ENCODE data around the gene CSNK2A3. TPM values are rescaled to one million over a fixed set of nuclear protein-coding genes. Genes with fewer than 3 reads are reported as not detected.
"Not testable (repeated sequence)": the region's sequence is repeated elsewhere in the genome, so short reads cannot be mapped to it uniquely, and the experiment has no call there.

CSNK2A3 gene
- total RNA-seq, 1 donor from 2014 or later, result 1.6 TPM

DNA sequence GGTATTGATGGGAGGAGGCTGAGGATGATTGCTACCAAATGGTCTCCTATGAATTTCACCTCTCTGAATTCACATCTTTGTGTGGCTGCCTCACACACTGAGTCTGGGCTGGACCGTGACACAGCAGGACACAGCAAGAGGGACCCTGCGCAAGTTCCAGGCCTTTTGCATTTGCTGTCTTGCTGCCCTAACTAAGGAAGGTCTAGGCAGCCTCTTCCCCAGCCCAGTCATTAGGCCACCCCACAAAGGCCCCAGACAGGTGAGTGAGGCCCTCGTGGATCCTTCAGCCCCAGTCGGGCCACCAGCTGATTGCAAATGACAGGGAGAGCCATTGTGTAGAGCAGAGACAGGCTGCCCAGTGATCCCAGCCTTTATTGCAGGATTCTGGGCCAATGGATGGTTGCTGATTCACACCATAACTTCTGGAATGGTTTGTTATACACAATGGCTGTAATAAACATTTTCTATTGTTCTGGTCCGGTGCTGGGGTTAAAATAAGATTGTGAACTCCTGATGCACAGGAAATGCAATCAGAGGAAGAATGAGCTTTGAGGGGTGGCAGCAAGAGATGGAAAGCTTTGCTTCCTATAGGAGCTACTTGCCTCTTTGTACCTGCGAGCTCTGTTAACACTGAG lies 28.5 kb upstream of the CSNK2A3 start:
- intact Hi-C loops (cut with DNase I), result no loop called here

DNA sequence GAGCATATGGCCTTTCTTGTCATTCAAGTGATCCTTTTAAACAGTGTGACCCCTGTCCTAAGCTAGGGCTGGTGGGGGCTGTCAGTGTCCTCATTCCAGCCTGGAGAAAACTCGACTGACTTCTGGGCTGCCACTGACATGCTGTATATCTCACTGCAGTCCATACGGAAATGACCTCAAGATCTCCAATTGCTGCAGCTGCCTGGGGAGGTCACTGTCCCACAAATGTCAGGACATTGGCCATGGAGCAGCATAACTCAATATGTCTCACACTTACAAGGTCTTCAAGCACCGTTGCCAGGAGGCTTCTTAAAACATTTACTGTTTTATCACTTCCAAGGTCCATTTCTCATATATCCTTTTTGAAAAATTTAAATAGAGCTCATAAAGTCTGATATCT lies 27.8 kb upstream of the CSNK2A3 start:
- no peak for DNase-seq (ENCODE audit: low spot score)
- intact Hi-C loops (cut with DNase I), result no loop called here

More for the DNA sequence above, 28.5 kb upstream of the CSNK2A3 start:
- no peak for DNase-seq (ENCODE audit: low spot score)

DNA sequence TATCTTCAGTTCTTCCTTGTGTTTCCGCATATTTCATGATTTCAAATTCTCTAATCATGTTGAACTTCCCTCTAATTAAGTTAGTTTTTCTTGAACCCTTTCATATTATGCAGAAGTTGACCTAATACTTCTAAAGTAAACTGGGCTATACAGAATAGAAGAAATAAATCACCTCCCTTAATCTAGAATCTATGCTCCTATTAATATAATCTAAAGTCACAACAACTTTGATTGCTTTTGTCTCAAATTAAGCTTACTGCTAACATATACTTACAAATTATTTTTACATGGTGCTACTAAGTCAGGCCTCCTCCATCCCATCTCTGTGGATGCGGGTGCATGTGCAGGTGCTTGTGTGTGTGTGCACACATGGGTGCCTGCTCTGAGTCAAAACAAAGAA lies 27.3 kb upstream of the CSNK2A3 start:
- no peak for DNase-seq (ENCODE audit: low spot score)
- intact Hi-C loops (cut with DNase I), result no loop called here

DNA sequence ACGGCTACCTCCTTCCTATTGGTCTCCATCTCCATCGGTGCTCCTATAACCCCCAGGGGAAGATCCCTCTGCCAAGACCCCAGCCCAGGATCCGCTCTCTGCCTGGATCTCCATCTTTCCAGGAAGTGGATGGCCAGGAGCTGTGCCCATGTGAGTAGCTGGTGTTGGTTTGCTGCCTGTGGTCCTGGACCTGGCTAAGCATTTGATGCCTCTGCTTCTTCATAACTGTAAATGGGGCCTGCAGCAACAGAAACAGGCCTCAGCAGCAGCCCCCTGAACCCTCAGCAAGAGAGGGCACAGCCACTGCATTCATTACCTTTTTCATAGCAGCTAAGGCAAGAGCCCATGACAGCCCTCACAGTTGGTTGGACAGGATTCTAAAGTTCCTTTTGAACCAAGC lies 26.6 kb upstream of the CSNK2A3 start:
- intact Hi-C loops (cut with DNase I), result no loop called here
- DNase-seq (ENCODE audit: low spot score), result no peak

DNA sequence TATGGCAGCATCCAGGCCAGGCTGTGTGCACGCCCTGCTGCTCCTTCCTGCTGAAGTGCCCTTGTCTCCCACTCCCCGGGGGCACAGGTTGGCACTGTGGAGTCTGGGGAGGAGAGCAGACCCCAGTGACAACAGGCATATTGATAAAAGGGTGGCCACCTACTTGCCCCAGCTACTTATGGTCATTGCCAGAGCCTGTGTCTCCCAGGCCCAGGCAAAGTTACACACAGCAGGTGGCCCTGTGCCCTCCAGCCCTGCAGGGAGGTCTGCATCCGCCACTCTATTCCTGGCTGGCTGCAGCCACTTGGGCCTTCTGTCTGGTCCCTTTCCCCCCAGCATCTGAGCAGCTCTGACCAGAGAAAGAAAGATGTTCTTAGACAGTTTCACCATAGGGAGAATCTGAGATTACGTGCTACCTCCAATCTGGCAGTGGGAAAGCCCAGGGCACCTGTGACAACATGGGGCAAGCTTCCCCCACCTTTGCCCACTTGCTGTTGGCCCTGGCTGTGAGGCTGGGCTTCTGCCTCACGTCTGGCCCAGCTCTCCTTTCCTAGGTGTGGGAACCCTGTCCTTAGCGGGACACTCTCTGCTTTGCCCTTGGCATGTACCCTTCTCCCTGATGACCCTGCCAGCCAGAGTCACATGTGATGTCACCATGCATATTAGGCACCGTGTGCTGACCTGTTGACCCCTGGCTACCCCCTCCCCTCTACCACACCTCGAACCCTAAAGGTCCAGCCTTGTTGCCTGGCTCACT lies 25.3 kb upstream of the CSNK2A3 start:
- no peak for DNase-seq (ENCODE audit: low spot score)
- intact Hi-C loops (cut with DNase I), result no loop called here

DNA sequence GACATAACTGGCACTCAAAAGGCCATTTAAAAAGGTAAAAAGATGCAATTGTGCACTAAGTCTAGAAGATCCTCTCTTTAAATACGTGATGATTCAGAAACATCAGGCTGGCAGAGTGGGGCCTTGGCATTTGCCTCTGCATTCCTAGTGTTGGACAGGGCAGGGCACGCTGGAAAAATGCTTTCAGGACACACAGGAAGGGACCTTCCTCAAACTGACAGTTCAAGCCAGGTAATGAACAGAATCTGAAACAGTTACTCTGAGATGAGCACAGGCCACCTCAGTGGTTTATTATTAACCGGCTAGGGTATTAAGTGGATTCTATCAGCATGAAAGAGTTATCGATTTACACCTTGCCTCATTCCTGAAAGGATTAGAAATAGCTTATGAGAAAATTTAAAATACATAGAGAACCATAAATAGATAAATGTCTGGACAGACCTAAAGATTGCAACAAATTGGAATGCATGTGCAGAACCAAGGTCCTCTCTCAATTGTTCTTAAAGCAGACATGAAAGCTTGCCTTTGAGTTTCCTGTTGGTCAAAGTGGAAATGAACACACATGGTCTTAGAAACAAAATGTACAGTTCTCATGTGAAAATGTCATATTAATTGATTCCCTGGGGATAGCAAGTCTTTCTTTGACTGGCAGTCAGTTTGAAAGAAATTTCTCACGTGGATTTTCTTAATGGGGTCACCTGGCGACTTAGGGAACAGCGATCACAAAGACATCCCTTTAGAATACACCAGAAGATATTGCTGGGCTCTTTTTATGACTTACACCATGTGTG lies 21.5 kb upstream of the CSNK2A3 start:
- DNase-seq (ENCODE audit: low spot score), result no peak

DNA sequence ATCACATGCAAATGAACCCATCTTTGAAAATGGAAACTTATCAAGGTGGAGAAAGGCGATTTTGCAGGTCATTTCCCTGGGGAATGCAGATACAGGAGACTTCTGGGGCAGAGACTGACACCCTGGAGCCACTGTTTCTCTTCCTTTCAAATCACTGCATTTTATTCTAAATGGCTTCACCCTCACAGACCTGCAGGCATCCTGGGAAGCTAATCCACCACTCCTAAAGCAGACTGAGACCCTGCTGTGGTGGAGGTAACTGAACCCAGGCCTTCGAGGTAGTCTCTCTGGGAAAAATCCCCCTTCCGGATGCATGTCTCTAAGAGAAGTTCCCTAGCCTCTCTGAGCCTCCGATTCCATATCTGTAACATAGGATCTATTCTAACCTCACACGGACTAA lies 20.9 kb upstream of the CSNK2A3 start:
- intact Hi-C loops (cut with DNase I), result no loop called here
- DNase-seq (ENCODE audit: low spot score), result no peak

More for the DNA sequence above, 21.5 kb upstream of the CSNK2A3 start:
- intact Hi-C loops (cut with DNase I), result no loop called here

DNA sequence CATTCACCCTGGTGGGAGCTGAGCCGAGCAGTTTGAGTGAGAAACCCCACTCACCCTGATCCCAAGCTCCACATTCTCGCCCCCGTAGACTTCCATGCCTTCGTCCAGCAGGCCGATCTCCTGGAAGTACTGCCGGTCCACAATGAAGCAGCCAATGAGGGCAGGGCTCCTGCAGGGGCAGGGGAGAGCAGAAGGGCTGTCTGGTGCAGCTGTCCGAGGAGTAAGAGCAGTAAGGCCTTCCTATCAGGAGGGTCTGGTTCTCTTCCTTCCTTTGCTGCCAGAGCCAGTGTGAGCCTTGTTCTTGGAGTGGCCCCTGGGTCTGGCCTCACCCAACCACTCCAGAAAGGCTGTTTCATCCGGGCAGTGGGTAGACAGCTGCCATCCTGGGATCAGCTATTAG lies 19.4 kb upstream of the CSNK2A3 start:
- DNase-seq (ENCODE audit: low spot score), result no peak
- intact Hi-C loops (cut with DNase I), result no loop called here

DNA sequence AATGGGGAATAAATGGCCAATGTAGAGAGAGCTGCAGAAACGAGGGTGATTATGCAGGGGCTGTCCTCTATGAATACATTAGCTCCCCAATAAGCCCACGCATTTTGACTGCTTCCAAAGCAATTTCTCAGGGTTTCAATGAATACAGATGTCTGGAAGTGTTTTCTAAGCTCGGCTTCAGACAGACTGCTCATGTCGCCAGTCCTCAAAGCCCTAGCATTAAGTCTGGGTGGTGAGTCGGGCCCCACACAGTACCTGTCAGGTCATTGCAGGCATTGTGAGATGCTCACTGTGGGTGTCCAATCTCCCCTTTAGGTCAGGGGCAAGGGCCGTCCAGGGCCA lies 17.9 kb upstream of the CSNK2A3 start:
- intact Hi-C loops (cut with DNase I), result no loop called here
- no peak for DNase-seq (ENCODE audit: low spot score)

DNA sequence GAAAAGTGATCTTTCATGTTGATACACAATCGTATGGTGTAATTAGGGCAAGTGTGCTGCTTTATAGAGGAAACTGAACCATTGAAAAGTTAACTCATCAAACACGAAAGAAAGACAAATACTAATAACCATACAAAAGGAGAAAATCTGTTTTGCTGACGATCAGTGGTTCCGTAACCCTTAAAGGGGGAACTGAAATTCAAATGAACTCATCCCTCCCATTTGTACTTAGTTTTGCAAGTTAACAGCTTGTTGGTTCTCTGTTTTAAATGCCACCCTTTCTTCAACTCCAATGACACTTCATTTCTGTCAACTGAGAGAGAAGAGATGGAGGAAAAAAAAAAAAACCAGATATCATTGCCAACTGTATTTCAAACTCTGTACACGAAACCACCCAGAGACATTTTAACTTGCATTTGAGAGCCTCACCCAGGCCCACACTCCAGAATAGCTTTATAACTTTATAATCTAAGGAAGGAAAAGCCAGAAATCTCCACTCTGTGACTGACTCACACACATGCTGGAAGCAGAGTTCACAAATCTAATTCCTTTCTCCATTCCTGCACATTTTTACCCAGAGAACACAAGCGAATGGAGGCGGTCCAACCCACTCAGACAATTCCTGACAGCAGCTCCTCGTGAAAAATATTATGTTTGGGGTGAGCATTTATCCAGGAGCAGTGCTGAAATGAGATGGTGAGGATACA lies 17.4 kb upstream of the CSNK2A3 start:
- intact Hi-C loops (cut with DNase I), result no loop called here
- no peak for DNase-seq (ENCODE audit: low spot score)

DNA sequence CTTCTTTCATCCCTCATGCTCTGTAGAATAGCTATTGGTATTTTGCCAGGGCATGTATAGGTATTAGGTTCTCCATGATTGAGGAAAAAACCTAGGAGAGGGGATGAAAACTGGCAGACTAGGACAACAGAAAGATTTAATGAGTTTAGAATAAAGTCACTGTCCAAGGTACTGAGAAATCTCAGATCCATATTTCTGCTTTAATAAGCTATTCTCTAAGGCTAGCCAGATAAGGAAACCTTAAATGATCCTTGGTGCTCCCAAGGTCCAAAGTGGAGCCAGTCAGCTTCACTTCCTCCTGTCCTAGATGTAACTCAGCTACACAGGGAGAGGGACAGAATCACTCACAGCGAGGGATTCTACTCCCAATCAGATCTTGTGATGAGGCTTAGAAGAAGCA lies 13.7 kb upstream of the CSNK2A3 start:
- DNase-seq (ENCODE audit: low spot score), result no peak
- intact Hi-C loops (cut with DNase I), result no loop called here

DNA sequence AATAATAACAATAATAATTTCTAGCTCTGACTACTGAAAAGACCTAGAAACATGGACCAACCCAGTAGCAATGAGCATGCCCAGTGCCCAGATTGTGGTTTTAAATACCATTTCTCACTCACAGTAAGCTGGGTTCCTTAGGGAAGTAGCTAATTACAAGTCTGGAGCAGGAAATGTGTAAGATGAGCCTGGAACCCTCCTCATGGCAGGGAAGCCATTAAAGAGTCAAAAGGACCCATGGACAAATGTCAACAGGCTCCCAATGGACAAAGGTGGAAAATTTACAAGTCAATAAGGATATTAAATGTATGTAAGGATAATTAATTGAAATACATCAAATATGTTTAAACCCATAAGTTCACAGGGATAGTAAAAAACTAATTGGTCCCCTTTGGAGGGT lies 10.6 kb upstream of the CSNK2A3 start:
- DNase-seq (ENCODE audit: low spot score), result no peak
- intact Hi-C loops (cut with DNase I), result no loop called here

DNA sequence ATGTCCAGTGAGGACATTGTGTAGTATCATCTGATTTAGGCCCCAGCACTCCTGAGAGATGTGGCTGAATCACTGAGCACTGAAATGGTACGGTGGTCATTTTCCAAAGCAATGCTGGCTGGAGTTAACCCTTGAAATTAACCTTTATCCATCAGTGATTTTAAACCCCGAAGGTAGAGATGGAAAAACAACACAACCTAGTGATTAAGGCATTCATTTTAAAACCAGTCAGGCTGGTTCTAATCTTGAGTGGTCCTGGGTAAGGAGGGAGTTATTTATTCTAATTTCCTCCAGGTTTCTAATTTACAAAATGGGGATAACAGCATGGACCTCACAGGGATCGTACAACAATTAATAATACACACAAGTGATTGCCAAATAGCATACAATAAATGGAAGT lies 6.6 kb upstream of the CSNK2A3 start:
- DNase-seq (ENCODE audit: low spot score), result no peak
- intact Hi-C loops (cut with DNase I), result no loop called here

DNA sequence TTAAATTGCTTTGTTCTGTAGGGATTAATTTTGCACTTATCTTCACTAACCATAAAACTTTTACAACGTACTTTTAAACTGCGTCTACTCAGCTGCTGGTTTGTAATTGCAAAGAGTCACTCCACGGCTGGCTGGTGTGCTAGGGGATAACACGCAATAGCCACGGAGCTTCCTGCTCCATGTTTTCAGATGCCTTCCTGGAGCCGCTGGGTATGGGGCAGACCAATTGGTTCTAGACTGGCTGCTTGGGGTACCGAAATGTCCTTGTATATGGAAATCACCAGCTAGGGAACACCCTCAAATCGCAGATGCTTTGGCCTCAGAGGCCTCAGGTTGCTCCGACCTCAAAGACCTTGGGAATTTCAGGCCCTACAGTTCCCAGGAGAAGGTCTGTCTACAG lies 3.8 kb upstream of the CSNK2A3 start:
- DNase-seq (ENCODE audit: low spot score), result no peak
- intact Hi-C loops (cut with DNase I), result no loop called here

DNA sequence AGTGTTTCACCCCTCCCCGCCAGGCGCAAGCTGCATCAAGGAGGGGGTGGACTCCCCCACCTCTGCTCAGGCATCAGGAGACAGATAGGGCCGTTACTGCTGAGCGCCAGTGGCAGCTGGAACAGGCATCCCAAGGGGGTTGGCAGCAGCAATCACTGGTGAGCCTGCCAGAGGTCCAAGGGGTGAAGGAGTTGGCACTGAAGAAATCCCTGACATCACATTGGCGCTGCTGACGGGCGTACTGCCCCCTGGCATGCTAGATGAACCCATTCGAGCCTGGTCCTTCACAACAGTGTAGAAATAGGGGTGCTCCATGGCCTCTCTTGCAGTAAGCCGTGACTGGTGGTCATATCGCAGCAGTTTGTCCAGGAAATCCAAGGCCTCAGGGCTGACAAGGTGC lies 1.2 kb downstream of the CSNK2A3 start:
- DNase-seq (ENCODE audit: low spot score); intact Hi-C loops (cut with DNase I): not testable (repeated sequence)

DNA sequence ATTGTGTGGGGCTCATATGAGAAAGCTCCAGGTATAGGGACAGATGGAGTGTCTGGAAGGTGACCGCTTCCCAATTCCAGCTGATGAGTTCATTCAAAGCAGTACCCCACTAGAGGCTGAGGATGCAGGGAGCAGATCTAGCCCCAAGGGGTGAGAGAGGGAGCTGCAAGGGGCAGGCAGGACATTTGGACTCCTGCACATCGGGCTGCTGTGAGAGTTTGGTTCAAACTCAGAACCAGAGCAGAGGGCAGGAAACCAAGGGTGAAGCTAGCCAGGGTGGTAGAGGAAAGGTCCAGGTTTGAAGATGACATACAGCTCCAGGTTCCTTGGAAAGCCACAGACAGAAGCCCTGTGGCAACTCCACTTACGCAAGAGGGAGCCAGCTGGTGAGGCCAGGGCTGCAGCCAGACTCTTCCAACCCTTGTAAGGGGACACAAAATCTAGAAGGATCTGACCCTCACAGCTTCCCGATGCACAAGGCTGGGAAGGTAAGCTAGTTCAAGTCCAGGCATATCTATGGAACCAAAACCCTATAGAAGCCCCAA lies 1.9 kb downstream of the CSNK2A3 start:
- no peak for DNase-seq (ENCODE audit: low spot score)
- intact Hi-C loops (cut with DNase I), result no loop called here

DNA sequence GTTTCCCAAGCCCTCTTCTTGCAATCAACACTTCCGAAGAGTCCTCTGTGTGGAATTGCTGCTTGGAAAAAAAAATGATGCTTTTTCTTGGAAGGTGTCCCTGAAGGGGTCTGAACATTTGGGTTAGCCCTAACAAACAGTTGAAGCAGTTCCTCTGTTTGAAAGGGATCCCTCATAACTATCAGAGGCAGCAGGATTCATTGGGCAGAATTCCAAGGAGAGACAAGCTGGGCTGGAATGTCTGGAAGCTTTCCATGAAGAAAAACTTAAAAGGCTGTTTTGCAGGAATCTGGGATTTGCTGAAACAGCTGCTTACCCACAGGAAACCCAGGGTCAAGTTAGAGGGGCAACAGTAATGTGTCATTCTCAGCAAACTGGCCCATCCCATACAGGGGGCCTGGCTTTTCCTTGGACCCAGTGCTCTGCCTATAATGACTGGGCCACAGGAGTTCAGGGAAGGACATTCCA lies 3.1 kb downstream of the CSNK2A3 start:
- no peak for DNase-seq (ENCODE audit: low spot score)
- intact Hi-C loops (cut with DNase I), result no loop called here

DNA sequence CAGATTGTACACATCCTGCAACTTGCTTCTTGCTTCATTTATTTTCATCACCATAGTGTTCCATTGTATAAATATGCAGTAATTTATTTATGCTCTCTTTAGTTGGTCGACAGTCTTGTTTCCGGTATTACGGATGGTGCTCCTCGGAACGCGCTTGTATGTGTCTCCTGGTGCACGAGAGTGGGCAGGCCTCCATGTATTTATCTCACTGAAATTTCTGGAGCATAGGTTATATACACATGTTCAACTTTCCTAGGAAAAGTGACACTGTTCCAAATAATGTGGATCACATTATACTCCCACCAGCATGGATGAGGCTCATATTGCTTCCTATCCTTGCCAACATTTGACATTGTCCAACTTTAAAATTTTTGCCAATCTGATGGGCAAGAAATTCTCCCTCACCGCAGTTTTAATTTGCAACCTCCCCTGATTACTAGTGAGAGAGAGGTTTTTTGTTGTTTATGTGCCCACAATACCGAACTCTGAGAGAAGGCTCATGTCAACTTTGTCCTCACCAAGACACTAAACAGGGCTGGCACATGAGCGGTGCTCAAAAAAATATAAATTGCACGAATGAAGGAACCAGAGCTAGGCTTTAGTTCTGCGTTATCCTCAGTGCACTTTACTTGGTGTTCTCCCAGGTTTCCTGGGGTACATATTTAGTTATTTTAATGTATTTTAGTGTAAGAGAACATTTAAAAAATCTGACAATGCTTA lies 3.8 kb downstream of the CSNK2A3 start:
- no peak for DNase-seq (ENCODE audit: low spot score)
- intact Hi-C loops (cut with DNase I), result no loop called here

DNA sequence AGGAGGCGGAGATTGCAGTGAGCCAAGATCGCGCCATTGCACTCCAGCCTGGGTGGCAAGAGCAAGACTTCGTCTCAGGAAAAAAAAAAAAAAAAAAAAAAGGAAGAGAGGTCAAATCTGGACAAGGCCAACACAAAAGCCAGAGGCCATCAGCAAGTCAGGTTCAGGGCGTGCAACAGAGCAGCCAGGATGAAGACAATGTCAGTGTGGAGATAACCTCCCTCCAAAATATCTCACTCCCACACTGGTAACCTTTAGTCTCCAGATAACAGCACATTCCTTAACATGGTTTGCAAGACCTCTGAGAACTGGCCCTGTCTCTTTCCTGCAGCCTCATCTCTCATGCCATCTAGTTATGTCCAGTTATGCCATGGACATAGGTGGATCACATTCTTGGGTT lies 4.7 kb downstream of the CSNK2A3 start:
- no peak for DNase-seq (ENCODE audit: low spot score)
- intact Hi-C loops (cut with DNase I), result no loop called here

All from cardiac septum (tissue), 1 donor.